Liver (tissue), 9 donors: ENCODE measurements around the gene RASSF3. TPM values are rescaled to one million over a fixed set of nuclear protein-coding genes. Genes with fewer than 3 reads are reported as not detected.
"Not testable (repeated sequence)": the region's sequence is repeated elsewhere in the genome, so short reads cannot be mapped to it uniquely, and the experiment has no call there.

ENCODE experiments used
- DNase-seq: peaks from one replicate; pipeline ENCODE4 v3.0.0-alpha.2; 2017; ENCODE audit warnings: low spot score
- H3K27ac ChIP-seq, 2 donors: one replicate each; pipeline ENCODE4 v1.7.0; 2013; ENCODE audit warnings: inconsistent platforms in 2 of 2, low read length in 2 of 2, control low read depth in 1 of 2, low read depth in 1 of 2, mild to moderate bottlenecking in 1 of 2
- H3K27me3 ChIP-seq, 4 donors: one replicate each; pipeline versions ENCODE4 v1.6.1 to v1.7.0; 2013; ENCODE audit warnings: low read length in 3 of 4, inconsistent platforms in 1 of 4, mild to moderate bottlenecking in 1 of 4, moderate library complexity in 1 of 4; ENCODE audit not compliant: control insufficient read depth in 4 of 4, insufficient read depth in 4 of 4
- H3K36me3 ChIP-seq, 4 donors: one replicate each; pipeline versions ENCODE4 v1.6.1 to v1.7.0; 2013; ENCODE audit warnings: low read length in 3 of 4, mild to moderate bottlenecking in 3 of 4, low read depth in 1 of 4, moderate library complexity in 1 of 4; ENCODE audit not compliant: control insufficient read depth in 4 of 4, insufficient read depth in 3 of 4
- H3K4me1 ChIP-seq, 4 donors: one replicate each; pipeline versions ENCODE4 v1.6.1 to v1.7.0; 2013; ENCODE audit warnings: low read length in 3 of 4, mild to moderate bottlenecking in 3 of 4, moderate library complexity in 1 of 4; ENCODE audit not compliant: control insufficient read depth in 4 of 4, insufficient read depth in 4 of 4
- H3K4me3 ChIP-seq, 3 donors: one replicate each; pipeline versions ENCODE4 v1.6.1 to v1.7.0; 2013; ENCODE audit warnings: low read length in 3 of 3, control low read depth in 1 of 3, low read depth in 1 of 3, mild to moderate bottlenecking in 1 of 3
- H3K9ac ChIP-seq, 2 donors: one replicate each; pipeline ENCODE4 v1.7.0; 2013; ENCODE audit warnings: low read length in 2 of 2, mild to moderate bottlenecking in 2 of 2, moderate library complexity in 2 of 2, control low read depth in 1 of 2, low read depth in 1 of 2
- H3K9me3 ChIP-seq, 4 donors: one replicate each; pipeline versions ENCODE4 v1.6.1 to v1.7.0; 2013; ENCODE audit warnings: low read length in 3 of 4; ENCODE audit not compliant: control insufficient read depth in 4 of 4
- EGR1 ChIP-seq, 2 donors: IDR thresholded peaks; 2 replicates each; pipeline ENCODE4 v1.6.1; 2016 to 2018; ENCODE audit warnings: antibody characterized with exemption in 2 of 2, low read depth in 2 of 2
- FOXA1 ChIP-seq: IDR thresholded peaks from 2 replicates; pipeline ENCODE4 v1.6.1; 2016; ENCODE audit warnings: antibody characterized with exemption
- FOXA2 ChIP-seq: IDR thresholded peaks from 2 replicates; pipeline ENCODE4 v1.6.1; 2016; ENCODE audit warnings: antibody characterized with exemption
- GABPA ChIP-seq, 2 donors: IDR thresholded peaks in 1 of 2; conservative IDR thresholded peaks in 1 of 2; 2 replicates each; pipeline ENCODE4 v1.6.1; 2016; ENCODE audit warnings: antibody characterized with exemption in 2 of 2, mild to moderate bottlenecking in 1 of 2, moderate library complexity in 1 of 2
- HNF4A ChIP-seq, 2 donors: conservative IDR thresholded peaks; 2 replicates each; pipeline ENCODE4 v1.6.1; 2016; ENCODE audit warnings: antibody characterized with exemption in 2 of 2, mild to moderate bottlenecking in 2 of 2
- HNF4G ChIP-seq: IDR thresholded peaks from 2 replicates; pipeline ENCODE4 v1.6.1; 2016; ENCODE audit warnings: antibody characterized with exemption
- JUND ChIP-seq, 2 donors: IDR thresholded peaks; 2 replicates each; pipeline ENCODE4 v1.6.1; 2016; ENCODE audit warnings: antibody characterized with exemption in 2 of 2
- NR2F2 ChIP-seq: IDR thresholded peaks from 2 replicates; pipeline ENCODE4 v1.6.1; 2016; ENCODE audit warnings: antibody characterized with exemption
- RAD21 ChIP-seq, 2 donors: IDR thresholded peaks; 2 replicates each; pipeline ENCODE4 v1.6.1; 2016; ENCODE audit warnings: antibody characterized with exemption in 2 of 2, mild to moderate bottlenecking in 2 of 2
- RXRA ChIP-seq, 2 donors: IDR thresholded peaks; 2 replicates each; pipeline ENCODE4 v1.6.1; 2017 to 2018; ENCODE audit warnings: antibody characterized with exemption in 2 of 2, mild to moderate bottlenecking in 1 of 2
- SP1 ChIP-seq: IDR thresholded peaks from 2 replicates; pipeline ENCODE4 v1.6.1; 2018; ENCODE audit warnings: antibody characterized with exemption, mild to moderate bottlenecking
- TAF1 ChIP-seq: conservative IDR thresholded peaks from 2 replicates; pipeline ENCODE4 v1.6.1; 2016; ENCODE audit warnings: antibody characterized with exemption, mild to moderate bottlenecking
- YY1 ChIP-seq: IDR thresholded peaks from 2 replicates; pipeline ENCODE4 v1.6.1; 2016; ENCODE audit warnings: antibody characterized with exemption, mild to moderate bottlenecking
- WGBS: extraction: QIAGEN DNeasy Blood & Tissue Kit; methylation state at CpG from one replicate; pipeline ENCODE4 v1.1.7; 2013; 5-methylcytosine and 5-hydroxymethylcytosine counted together
- polyA plus RNA-seq, 2 donors: library from polyadenylated mRNA; stranded (reverse) in 1 of 2; unstranded in 1 of 2; fragments of 200-250 nt in 1 of 2; fragments of >200 nt in 1 of 2; fragmentation: Nextera tagmentation in 1 of 2; extraction: Ambion mirVana in 1 of 2; gene quantifications; one replicate each; pipeline versions ENCODE4 v1.2.1 to v1.2.3, GENCODE V29; 2013 to 2015
- total RNA-seq, 2 donors: library from RNA; depleted of rRNA; stranded (reverse); fragments of >200 nt; gene quantifications; one replicate each; pipeline ENCODE4 v1.2.3, GENCODE V29; 2014
- TF ChIP-seq, protein P1 (sequence below): fragments of 150-350 bp; IDR thresholded peaks from 2 replicates; pipeline ENCODE4 v1.5.1; 2017; ENCODE audit warnings: improper control_type of control experiment, low read depth, low read length; ENCODE audit not compliant: missing input control
- TF ChIP-seq, protein P2 (sequence below): IDR thresholded peaks from 2 replicates; pipeline ENCODE4 v1.6.1; 2016; ENCODE audit warnings: antibody characterized with exemption
- TF ChIP-seq, protein P3 (sequence below): IDR thresholded peaks from 2 replicates; pipeline ENCODE4 v1.6.1; 2016; ENCODE audit warnings: antibody characterized with exemption
- TF ChIP-seq, protein P4 (sequence below): IDR thresholded peaks from 2 replicates; pipeline ENCODE4 v1.6.1; 2016; ENCODE audit warnings: antibody characterized with exemption
- TF ChIP-seq, protein P5 (sequence below): IDR thresholded peaks from 2 replicates; pipeline ENCODE4 v1.6.1; 2016; ENCODE audit warnings: antibody characterized with exemption, mild to moderate bottlenecking
- donor health status: healthy.
- donor health status: healthy.
- donor health status: healthy.
- donor health status: healthy.
- donor health status: healthy.

The RASSF3 gene
- total and polyA plus RNA-seq, 4 donors = 2.2 to 9.1 (median 5.6) TPM

DNA sequence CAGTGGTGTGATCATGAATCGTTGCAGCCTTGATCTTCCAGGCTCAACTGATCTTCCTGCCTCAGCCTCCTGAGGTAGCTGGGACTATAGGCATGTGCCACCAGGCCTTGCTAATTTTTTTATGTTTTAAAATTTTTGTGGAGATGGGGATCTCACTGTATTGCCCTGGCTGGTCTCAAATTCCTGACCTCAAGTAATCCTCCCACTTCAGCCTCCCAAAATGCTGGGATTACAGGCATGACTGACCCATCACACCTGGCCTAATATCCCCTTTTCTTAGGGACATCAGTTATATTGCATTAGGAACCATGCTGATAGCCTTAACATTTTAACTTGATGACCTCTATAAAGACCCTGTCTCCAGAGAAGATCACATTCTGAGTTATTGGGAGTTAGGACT is 42.8 kb downstream of the RASSF3 start:
- TF ChIP-seq GABPA (IDR thresholded peaks at IDR 0.05 in 1 of 2, conservative IDR thresholded peaks at IDR 0.05 in 1 of 2) (no peak), NR2F2 (no peak), YY1 (no peak), HNF4A (conservative IDR thresholded peaks at IDR 0.05) (no peak), JUND (IDR thresholded peaks at IDR 0.05) (no peak), TAF1 (no peak), HNF4G (no peak), EGR1 (IDR thresholded peaks at IDR 0.05; ENCODE audit: low read depth in 2 of 2) (no peak), RXRA (IDR thresholded peaks at IDR 0.05) (no peak), FOXA2 (no peak), SP1 (no peak), FOXA1 (no peak)
- TF ChIP-seq, protein P1, sequence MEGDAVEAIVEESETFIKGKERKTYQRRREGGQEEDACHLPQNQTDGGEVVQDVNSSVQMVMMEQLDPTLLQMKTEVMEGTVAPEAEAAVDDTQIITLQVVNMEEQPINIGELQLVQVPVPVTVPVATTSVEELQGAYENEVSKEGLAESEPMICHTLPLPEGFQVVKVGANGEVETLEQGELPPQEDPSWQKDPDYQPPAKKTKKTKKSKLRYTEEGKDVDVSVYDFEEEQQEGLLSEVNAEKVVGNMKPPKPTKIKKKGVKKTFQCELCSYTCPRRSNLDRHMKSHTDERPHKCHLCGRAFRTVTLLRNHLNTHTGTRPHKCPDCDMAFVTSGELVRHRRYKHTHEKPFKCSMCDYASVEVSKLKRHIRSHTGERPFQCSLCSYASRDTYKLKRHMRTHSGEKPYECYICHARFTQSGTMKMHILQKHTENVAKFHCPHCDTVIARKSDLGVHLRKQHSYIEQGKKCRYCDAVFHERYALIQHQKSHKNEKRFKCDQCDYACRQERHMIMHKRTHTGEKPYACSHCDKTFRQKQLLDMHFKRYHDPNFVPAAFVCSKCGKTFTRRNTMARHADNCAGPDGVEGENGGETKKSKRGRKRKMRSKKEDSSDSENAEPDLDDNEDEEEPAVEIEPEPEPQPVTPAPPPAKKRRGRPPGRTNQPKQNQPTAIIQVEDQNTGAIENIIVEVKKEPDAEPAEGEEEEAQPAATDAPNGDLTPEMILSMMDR = no peak
- TF ChIP-seq, protein P2, sequence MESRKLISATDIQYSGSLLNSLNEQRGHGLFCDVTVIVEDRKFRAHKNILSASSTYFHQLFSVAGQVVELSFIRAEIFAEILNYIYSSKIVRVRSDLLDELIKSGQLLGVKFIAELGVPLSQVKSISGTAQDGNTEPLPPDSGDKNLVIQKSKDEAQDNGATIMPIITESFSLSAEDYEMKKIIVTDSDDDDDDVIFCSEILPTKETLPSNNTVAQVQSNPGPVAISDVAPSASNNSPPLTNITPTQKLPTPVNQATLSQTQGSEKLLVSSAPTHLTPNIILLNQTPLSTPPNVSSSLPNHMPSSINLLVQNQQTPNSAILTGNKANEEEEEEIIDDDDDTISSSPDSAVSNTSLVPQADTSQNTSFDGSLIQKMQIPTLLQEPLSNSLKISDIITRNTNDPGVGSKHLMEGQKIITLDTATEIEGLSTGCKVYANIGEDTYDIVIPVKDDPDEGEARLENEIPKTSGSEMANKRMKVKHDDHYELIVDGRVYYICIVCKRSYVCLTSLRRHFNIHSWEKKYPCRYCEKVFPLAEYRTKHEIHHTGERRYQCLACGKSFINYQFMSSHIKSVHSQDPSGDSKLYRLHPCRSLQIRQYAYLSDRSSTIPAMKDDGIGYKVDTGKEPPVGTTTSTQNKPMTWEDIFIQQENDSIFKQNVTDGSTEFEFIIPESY = no peak
- TF ChIP-seq, protein P3, sequence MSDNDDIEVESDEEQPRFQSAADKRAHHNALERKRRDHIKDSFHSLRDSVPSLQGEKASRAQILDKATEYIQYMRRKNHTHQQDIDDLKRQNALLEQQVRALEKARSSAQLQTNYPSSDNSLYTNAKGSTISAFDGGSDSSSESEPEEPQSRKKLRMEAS = no peak
- TF ChIP-seq, protein P4, sequence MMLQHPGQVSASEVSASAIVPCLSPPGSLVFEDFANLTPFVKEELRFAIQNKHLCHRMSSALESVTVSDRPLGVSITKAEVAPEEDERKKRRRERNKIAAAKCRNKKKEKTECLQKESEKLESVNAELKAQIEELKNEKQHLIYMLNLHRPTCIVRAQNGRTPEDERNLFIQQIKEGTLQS = no peak
- no peak overlapping the region for H3K4me3 ChIP-seq
- no peak for DNase-seq
- no peak overlapping the region for H3K27ac ChIP-seq
- H3K27me3 ChIP-seq = no peaks in the 10 kb centered on the region
- H3K4me1 ChIP-seq = peaks cover 0 to 4% (median 0%) of the 10 kb centered on the region in 4 donors
- no peaks in the 10 kb centered on the region for H3K9me3 ChIP-seq
- H3K36me3 ChIP-seq = no peaks in the 10 kb centered on the region
- 95% methylated on average over 1 of the region's 1 CpG for WGBS
- H3K9ac ChIP-seq = no peak overlapping the region

DNA sequence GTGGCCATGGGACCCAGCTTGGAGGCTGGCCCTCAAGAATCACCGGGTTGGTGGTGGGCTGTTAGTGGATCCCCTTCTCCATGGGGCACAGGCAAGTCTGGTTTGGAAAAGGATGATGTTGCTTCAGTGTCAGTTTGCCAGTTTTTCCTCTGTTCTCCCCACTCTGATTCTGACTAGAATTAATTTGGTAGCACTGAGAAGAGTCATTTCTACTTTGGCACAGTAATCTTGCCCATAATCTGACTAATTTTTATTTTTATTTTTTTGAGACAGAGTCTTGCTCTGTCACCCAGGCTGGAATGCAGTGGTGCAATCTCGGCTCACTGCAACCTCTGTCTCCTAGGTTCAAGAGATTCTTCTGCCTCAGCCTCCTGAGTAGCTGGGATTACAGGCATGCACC is 43.6 kb downstream of the RASSF3 start:
- H3K27me3 ChIP-seq, H3K36me3 ChIP-seq, H3K4me1 ChIP-seq, H3K9ac ChIP-seq, H3K4me3 ChIP-seq, DNase-seq, H3K9me3 ChIP-seq, H3K27ac ChIP-seq: not testable (repeated sequence)
- 92% methylated on average over 2 of the region's 2 CpGs for WGBS

DNA sequence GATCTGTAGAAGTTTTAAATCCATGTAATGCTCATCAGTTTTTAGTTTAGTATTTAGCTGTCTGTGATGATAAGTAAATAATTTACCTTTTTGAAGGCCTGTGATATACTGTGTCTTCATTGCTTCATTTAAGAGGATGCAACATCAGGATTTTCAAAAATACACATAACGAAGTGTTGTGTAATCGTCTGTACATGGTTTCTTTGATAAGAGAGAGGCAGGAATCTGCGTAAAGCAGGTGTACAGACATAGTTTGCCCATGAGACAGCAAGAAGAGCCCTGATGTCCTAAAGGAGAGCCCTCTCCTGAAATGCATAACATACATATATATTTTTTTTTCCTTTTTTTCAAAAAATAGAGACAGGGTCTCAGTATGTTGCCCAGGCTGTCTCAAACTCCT is 44.8 kb downstream of the RASSF3 start:
- 68% methylated on average over 3 of the region's 3 CpGs for WGBS
- no peak for DNase-seq
- Histone ChIP-seq H3K36me3 (no peaks in the 10 kb centered on the region), H3K4me1 (peaks cover 0 to 4% (median 1%) of the 10 kb centered on the region in 4 donors), H3K4me3 (no peak overlapping the region), H3K27me3 (no peaks in the 10 kb centered on the region), H3K9ac (no peak overlapping the region), H3K27ac (no peak overlapping the region), H3K9me3 (no peaks in the 10 kb centered on the region)
- TF ChIP-seq, protein P5, sequence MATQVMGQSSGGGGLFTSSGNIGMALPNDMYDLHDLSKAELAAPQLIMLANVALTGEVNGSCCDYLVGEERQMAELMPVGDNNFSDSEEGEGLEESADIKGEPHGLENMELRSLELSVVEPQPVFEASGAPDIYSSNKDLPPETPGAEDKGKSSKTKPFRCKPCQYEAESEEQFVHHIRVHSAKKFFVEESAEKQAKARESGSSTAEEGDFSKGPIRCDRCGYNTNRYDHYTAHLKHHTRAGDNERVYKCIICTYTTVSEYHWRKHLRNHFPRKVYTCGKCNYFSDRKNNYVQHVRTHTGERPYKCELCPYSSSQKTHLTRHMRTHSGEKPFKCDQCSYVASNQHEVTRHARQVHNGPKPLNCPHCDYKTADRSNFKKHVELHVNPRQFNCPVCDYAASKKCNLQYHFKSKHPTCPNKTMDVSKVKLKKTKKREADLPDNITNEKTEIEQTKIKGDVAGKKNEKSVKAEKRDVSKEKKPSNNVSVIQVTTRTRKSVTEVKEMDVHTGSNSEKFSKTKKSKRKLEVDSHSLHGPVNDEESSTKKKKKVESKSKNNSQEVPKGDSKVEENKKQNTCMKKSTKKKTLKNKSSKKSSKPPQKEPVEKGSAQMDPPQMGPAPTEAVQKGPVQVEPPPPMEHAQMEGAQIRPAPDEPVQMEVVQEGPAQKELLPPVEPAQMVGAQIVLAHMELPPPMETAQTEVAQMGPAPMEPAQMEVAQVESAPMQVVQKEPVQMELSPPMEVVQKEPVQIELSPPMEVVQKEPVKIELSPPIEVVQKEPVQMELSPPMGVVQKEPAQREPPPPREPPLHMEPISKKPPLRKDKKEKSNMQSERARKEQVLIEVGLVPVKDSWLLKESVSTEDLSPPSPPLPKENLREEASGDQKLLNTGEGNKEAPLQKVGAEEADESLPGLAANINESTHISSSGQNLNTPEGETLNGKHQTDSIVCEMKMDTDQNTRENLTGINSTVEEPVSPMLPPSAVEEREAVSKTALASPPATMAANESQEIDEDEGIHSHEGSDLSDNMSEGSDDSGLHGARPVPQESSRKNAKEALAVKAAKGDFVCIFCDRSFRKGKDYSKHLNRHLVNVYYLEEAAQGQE = no peak
- TF ChIP-seq RXRA (IDR thresholded peaks at IDR 0.05) (no peak), SP1 (no peak), RAD21 (IDR thresholded peaks at IDR 0.05) (no peak), FOXA1 (no peak), GABPA (IDR thresholded peaks at IDR 0.05 in 1 of 2, conservative IDR thresholded peaks at IDR 0.05 in 1 of 2) (no peak), YY1 (no peak), HNF4A (conservative IDR thresholded peaks at IDR 0.05) (no peak), HNF4G (no peak), EGR1 (IDR thresholded peaks at IDR 0.05; ENCODE audit: low read depth in 2 of 2) (no peak), JUND (IDR thresholded peaks at IDR 0.05) (no peak)
- TF ChIP-seq, protein P4 = no peak
- TF ChIP-seq, protein P3 = no peak
